Stimulated activated CD8-positive, alpha-beta memory T cell treated with anti-CD3 and anti-CD28 coated beads, Interleukin-12 subunit alpha, Interleukin-12 subunit beta, amount 100 ng/mL, for 4 hours (primary cell): ENCODE results near the gene DYNLT1.
"Not testable (repeated sequence)": the region's sequence is repeated elsewhere in the genome, so short reads cannot be mapped to it uniquely, and the experiment has no call there.

Source experiments
- DNase-seq: peaks from one replicate; pipeline ENCODE4 v3.0.0-alpha.2; 2020; ENCODE audit warnings: low read depth

DYNLT1 gene

DNA sequence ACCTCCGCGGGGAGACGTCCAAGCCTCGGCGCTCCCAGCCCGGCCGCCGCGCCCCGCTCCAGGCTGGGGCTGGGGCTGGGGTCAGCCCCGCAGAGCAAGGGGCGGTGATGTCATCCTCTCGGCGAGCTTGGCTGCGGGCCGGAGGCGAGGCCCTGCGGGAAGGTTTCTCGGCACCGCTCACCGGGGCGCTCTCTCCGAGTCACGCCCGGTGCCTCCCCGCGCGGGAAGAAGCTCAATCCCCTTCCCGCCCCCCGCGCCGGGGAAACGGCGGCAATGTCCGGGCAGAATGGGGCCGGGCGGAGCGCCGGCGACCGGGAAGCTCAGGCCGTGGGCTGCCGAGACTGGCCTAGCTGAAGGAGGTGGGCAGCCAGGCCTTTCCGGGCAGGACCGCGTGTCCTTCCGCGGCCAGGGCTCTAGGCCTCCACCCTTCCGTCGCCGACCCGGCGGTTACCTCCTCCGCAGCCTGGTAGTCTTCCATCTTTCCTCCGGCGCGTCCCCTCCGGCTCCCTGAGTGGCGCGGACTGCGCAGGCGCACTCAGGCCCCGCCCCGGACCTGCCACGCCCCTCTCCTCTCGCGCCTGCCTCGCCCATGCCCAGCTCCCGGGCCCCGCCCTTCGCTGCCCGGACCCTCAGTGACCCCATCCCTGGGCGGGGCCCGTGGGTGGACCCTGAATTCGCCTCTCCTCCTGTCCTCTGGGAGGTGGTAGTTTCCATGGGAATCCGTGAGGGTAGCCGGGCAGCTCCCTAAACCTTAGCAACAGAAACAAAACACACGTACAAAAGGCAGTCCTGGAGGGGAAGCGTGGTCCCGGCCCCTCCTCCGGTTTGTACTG lies at the start of gene DYNLT1:
Gene DYNLT1 (minus strand): TSS at position 513 of the 833 bp plus-strand sequence. CDS start 35 bp downstream, at position 478.
- peak; percentile 84 for DNase-seq

GRCh38 chr6:158688860-158689259 lies 44.3 kb upstream of the DYNLT1 start:
- DNase-seq: no peak

DNA sequence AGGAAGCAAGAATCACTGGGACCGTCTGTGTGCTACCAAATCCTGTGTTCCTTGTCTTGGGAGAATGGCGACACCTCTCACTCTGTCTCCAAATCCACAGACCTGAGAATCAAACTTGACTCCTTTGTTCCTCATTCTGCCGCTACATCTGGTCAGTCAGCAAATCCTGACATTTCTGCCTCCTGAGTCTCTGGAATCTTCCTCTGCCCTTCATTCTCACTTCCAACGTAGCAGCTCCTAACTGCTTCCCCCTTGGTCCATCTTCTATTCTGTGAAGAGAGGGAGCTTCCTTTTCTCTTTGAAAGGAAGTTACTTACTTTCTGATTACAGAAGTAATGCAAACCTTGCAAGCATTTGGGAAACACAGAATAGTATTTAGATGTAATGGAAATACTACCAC lies 43.0 kb upstream of the DYNLT1 start:
- DNase-seq: no peak

DNA sequence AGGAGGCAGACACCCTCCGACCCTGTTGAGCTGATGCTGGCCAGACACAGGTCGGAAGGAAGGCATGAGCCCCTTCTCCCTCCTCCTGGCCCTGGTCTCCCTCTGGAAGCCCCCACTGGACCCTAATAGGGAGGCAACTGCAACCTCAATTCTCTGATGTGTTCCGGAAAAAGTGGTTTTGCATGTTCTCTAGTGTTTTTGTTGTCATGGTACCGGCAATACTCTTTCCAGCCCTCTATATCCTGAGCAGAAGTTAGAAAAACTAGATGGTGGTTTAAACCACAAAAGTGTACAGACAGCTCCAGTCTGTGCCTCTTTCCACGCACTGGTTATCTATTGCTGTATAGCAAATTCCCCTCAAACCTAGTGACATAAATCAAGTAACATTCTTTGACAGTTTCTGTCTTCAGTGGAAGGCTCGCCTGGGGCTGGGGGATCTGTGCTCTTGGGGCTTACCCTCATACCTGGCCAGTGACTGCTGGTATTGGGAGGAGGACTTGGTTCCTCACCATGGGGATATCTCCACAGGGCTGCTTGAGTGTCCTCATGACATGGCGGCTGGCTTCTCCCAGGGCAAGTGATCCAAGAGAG lies 42.3 kb upstream of the DYNLT1 start:
- DNase-seq: no peak

DNA sequence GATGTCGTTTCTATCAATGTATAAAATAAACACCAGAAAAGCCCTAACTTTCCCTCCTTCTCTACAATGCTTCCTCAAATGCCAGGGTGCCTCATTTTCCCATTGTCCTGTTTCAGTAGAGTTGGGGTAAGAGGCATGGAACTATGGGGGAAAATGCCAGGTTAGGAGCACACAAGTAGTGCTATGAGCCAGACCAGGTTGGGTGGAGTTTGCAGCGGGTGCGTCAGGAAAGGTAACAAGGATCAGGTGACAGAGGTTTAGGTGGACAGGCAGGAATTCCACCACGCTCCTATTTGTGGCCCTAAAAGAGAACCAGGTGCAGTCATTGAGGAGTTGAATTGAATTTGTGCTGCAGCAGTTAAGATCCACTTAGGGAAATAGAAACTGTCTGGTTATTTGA lies 41.8 kb upstream of the DYNLT1 start:
- no peak for DNase-seq

DNA sequence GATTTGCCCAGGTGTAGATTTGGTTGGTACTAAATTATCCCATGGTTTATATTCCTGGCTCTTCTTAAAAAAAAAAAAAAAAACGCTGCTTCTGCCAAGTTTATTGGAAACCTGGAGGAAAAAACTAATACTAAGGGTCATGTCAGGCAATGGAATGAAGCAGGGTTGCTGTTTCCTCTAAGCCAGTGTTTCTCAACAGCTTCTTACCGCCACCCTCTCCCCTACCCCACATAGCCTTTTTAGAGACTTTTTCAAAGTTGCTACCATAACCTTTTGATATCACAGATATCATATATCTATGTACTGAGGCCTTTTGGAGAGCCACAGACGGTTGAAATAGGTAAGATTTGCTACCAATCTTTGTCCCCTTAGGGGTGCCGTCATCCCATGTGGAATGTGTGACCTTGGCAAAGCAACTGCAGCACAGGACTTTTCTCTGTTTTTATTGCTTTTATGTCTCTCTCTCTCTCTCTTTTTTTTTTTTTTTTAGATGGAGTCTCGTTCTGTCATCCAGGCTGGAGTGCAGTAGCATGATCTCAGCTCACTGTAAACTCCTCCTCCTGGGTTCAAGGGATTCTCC lies 40.3 kb upstream of the DYNLT1 start:
- DNase-seq: no peak

GRCh38 chr6:158684311-158684710 lies 39.8 kb upstream of the DYNLT1 start:
- no peak for DNase-seq

- no peak for DNase-seq
These were observed 35.9 kb upstream of the DYNLT1 start for GRCh38 chr6:158680481-158680880.

DNA sequence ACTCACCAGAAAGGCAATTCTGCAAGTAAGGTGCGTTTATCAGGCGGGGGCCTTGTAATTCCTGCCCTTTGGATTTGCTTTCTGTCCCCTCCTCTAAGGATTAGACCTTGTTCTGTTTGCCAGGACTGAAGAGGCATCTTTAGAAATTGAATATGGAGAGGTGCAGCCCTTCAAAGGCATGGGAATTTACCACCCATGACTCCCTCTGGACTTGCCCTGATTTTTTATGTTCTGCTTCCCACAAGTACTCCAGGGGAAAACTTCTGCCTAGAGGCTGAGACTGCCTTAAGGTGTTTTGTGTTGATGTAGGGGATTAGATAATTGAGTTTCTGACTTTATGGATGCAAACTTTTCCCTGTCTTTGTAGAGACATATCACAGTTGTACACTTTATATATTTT lies 35.5 kb upstream of the DYNLT1 start:
- no peak for DNase-seq

GRCh38 chr6:158677906-158678578 lies 33.5 kb upstream of the DYNLT1 start:
- DNase-seq: no peak

GRCh38 chr6:158677094-158677493 lies 32.6 kb upstream of the DYNLT1 start:
- not testable (repeated sequence) for DNase-seq

DNA sequence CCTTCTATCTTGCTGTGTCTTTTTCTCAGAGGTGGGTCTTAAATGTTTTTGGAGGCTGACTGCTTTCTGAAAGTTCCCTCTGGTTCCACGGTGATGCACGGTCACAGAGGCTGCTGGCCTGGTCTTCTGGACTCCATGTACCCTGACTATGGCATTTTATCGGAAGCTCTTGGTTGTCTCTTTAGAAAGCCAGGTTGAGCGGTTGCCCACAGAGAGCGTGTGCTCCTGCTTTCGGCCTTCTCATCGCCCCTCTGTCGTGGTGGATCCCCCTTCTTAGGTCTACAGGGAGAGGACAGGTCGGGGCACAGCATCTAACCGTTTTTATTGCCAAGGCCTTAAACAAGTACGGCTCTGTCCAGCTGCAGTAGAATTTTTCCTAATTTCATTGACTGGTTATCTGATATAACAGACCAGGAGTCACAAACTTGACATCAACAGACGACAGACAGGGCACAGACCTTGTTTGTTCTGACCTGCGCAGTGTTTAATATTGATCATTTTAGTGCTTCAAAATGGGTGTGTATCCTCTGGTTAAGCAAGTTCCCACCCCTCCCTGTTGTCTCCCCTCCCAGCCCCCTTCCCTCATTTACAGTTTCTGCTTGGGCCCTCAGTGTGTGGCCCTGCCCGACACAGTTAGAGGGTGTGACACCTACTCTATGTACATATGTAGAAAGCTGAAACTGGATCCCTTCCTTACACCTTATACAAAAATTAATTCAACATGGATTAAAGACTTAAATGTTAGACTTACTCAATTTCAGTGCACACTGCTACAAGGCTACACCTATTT lies 30.0 kb upstream of the DYNLT1 start:
- DNase-seq: no peak

DNA sequence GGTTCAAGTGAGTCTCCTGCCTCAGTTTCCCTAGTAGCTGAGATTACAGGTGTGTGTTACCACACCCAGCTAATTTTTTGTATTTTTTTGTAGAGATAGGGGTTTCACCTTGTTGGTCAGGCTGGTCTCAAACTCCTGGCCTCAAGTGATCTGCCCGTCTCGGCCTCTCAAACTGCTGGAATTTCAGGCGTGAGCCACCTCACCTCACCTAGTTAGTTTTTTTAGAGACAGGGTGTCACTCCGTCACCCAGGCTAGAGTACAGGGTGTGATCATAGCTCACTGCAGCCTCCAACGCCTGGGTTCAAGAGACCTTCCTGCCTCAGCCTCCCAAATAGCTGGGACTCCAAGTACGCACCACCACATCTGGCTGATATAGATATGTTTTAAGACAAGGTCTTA lies 28.2 kb upstream of the DYNLT1 start:
- no peak for DNase-seq

DNA sequence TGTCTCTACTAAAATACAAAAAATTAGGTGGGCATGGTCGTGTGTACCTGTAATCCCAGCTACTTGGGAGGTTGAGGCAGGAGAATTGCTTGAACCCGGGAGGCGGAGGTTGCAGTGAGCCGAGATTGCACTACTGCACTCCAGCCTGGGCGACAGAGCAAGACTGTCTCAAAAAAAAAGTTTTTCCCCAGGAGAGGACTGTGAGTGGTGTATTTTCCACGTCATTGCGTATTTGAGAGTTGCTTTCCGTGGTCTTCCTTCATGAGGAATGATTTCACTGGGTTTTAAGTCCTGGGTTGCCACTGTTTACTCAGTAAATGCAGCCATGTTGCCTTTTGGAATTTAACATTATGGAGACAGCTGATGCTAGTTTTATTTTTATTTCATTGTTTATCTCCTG lies 27.6 kb upstream of the DYNLT1 start:
- not testable (repeated sequence) for DNase-seq

- DNase-seq: no peak
These were observed 24.8 kb upstream of the DYNLT1 start for GRCh38 chr6:158669145-158670035.

DNA sequence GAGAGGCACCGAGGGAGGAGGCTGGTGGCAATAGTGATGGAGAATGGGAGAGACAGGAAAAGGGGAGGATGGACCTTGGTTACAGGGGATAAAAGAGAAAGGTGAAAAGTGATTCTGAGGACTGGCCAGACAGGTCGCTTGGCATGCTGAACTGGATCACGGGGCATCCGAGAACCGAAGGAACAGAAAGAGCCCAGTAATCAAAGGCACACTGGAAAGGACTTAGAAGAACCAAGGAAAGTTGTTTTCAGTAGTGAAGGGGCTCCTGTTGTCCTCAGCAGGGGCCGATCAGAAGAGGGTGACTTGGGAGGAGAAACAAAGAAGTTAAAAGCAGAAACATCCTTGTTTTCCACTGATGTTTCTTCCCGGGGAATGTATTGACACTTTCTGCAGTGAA lies 24.2 kb upstream of the DYNLT1 start:
- DNase-seq: no peak

- no peak for DNase-seq
These were observed 22.9 kb upstream of the DYNLT1 start for GRCh38 chr6:158667360-158667981.

DNA sequence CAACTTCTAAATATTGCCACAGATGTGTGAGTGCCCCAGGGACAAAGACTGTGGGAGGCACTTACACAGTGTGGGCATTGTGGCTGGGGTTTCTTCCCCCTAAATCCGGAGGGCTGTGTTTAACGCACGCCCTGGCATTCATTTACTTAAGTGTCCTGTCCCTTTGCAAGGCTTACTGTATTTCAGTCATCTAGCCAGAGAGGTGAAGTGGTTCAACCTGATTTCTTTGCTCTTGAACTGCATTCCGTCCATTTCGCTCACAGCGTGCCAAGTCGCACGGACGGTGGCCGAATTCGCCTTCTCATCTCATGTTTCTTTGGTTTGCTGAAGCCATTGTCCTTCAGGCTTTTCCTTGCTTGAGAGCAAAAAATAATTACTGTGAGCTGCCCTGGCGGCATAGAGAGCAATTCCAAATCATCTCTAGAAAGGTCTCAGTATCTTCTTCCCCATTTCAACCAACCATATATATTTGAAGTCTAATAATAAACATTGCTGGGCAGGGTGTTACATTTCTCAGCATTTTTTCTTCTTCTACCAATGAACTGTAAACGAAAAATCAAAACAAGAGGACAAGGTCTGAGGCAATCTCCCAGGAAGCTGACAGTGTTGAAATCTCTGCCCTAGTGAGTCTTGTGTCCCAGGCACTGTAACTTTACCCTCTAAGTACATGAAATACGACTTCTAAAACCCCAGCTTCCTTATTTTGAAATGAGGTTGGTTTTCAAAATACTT lies 22.3 kb upstream of the DYNLT1 start:
- no peak for DNase-seq

DNA sequence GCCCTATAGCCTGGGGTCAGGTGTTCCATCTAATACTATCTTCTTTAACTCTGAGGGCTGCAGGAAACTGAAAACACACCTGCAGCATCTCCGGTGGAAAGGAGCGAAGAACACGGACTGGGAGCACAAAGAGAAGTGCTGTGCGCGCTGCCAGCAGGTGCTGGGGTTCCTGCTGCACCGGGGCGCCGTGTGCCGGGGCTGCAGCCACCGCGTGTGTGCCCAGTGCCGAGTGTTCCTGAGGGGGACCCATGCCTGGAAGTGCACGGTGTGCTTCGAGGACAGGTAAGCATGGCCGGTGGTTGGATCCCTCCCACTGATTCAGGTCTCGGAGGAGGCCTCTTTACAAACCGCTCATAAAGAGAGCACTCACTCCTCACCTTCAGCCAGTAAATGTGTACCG lies 20.8 kb upstream of the DYNLT1 start:
- DNase-seq: no peak
